ENCODE results near the gene KDM4B.
"Not testable (repeated sequence)": the region's sequence is repeated elsewhere in the genome, so short reads cannot be mapped to it uniquely, and the experiment has no call there.

Gene KDM4B

DNA sequence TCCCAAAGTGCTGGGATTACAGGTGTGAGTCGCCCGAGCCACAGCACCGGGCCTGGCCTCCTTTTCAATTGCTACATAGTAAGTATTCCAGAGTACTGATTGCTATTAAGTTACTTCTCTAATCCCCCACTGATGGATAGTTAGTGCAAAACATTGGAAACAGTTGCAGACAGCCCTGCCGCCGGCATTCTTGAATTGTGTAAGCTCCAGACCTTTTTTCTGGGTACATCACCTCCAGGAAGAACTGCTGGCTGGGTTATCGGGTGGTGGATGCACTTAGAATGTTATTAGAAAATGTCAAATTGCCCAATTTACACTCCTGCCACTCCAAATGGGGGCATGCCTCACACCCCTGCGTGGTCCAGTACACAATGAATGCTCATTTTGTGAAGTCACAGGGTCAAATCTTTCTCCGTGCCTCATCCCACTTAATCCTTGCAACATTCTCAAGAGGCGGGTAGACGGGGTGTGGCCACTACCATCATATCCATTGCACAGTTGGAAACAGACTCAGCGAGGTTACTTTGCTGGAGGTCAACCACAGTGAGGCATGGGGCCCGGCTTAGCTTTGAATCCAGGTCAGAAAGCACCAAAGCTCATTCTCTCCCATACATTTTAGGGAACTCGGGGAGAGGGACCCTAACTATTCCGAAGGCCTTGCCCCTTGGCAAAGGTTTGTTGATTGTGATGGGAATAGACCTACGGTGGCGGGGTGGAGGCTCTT lies 1.0 kb upstream of the KDM4B start:
- DNase-seq (ENCODE audit: low read depth in 2 of 2) = no peak

GRCh38 chr19:4969292-4969771 lies 419 bp downstream of the KDM4B start:
- no peak for DNase-seq (ENCODE audit: low read depth in 2 of 2)

DNA sequence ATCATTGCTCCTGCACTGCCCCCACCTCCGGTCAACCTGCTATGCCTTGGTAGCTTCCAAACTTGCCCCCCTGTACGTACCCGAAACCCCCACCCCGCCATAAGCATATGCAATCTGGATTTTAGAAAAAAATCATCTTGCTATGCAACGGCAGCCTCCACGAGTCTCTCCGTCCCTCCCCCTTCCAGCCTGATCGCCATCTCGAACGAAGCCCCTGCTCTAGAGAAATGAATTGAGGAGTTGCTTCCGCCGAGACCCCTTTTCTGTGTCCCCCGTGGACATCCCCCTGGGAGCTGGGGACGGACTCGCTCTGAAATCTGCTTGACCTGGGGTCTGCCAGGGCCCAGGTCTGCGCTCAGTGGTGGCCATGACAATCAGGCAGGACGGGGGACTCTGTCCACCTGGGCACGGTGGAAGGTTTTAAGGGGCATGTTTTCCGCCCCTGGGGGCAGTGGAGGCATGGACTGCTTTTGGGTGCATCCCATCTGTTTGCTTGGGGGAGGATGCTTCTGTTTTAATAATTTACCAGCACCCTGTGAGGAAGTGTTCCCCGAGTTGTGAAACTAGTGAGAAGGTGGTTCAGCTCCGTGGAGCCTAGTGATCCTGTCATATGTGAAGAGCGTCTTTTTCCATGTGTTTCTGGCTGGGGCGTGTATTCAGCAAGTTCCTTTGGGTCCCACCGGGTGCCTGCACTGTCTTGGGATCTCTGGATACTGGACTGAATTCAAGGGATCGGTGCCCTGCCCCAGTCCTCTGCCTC lies 1.0 kb downstream of the KDM4B start:
- no peak for DNase-seq (ENCODE audit: low read depth in 2 of 2)

DNA sequence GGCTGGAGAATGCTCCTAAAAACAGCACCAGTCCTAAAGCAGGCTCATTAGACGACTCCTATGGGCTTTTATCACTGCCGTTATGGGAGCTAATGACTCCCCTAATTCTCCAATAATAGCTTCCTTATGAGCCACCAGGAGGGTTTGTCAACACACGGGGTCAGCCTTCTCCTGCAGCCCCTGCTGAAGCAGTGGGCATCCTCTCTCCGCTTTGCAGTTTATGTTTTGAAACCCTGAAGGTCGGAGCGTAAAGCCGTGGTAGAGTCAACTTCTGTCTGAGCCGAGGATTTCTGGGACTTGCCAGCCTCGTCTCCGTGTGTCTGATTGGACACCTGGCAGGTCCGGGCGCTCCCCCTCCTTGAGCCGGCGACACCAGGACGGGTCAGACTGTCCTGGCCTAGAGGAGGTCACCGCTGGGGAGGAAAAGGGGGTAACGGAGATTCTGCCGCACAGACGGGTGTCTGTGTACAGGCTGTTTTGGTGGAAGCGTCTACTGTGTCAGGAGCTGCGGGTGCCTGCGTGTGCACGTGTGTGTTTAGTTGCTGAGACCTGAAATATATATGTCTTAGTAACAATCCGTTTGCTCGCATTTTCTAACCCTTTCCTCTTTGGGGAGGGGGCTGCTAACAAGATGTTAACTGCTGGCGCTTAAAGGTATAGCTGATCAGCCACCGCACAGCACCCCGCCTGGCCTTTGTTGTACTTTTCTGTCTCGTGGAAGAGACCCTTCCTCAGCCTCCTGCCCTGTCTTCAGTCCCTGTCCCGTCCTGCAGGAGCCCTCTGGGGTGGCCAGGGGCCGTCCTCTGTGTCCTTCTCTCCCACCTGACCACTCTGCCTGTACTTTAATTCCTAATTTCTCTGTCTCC lies 1.9 kb downstream of the KDM4B start:
- no peak for DNase-seq (ENCODE audit: low read depth in 2 of 2)

DNA sequence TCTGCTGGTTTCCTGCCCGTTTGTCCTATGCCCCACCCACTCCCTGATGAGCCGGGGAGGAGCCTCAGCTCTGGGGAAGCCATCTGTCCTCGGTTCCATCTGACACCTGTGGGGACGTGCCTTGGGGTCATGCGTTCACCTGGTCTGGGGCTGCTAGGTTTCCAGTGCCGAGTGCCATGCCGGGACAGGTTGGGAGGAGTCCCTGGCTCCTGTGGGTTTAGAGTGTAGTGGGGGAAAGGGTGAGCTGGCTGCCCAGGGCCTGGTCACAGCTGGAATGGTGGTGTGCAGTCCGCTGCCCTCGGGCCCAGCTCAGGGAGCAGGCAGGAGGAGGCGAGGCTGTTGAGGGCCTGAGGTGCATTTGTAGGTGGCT lies 2.5 kb downstream of the KDM4B start:
- no peak for DNase-seq (ENCODE audit: low read depth in 2 of 2)

DNA sequence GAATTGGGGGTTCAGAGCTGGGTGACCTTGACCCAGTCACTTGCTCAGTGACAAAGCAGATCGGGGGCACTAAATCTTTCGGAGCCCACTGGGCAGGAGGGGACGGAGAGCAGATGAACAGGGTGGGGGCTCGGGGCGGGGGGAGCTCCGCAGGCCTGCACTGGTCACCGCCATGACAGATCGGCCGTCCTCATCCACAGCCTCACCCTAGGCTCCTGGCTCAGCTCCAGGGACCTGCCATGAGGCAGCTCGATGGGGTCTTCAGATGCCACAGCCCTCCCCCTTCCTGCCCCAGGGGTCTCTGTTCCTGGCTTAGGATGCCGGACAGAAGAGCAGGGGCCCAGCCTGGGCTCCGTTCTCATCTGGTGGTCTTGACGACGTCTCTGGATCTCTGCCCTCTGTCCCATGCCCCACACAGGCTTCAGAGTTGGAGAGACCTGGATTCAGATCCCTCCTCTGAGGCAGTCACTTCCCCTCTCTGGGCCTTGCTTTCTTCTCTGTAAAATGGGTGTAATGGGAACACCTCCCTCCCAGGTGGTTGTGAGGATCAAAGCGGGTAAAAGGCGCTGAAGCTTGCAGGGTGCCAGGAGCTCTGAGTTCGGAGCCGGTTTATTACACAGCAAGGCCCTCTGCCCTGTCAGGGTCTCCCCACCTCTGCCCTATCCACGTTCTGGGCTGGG lies 3.0 kb downstream of the KDM4B start:
- no peak for DNase-seq (ENCODE audit: low read depth in 2 of 2)

DNA sequence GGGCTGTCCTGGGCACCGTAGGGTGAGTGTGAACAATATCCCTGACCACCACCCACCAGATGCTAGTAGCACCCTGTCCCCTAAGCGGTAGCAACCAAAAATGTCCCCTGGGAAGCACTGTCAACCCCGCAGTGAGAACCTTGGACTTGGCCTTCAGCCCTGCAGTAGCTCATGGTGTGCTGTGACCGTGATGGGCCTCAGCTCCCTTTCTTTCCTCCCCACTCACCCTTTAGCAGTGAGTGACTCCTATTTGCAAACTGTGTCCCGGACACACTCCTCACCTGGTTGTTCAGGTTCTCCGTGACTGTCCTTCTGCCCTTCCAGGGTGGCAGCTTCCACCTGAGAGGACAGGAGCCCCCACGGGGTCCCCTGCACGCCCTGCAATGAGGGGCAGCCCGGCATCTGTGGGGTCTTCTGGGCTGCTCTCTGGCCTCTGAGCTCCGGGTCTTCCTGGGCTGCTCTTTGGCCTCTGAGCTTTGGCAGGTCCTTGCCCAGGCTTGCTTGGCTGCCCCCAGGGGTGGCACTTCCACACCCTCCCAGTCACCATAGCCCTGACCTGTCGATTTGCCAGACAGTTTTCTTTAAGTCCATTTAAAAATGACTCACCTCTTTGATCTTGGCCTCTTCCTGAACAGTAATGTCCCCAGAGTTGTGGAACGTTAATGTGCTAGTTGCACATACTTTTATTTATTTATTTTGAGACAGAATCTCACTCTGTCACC lies 3.8 kb downstream of the KDM4B start:
- DNase-seq (ENCODE audit: low read depth in 2 of 2) = no peak

GRCh38 chr19:4974880-4975469 lies 6.1 kb downstream of the KDM4B start:
- DNase-seq (ENCODE audit: low read depth in 2 of 2) = no peak

DNA sequence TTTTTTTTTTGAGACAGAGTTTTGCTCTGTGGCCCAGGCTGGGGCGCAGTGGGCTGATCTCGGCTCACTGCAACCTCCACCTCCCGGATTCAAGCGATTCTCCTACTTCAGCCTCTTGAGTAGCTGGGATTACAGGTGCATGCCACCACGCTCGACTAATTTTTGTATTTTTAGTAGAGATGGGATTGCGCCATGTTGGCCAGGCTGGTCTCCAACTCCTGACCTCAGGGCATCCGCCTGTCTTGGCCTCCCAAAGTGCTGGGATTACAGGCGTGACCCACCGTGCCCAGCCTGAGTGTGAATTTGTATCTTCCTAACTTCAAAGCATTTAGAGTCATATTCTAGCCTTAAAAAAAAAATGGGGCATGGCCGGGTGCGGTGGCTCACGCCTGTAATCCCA lies 6.7 kb downstream of the KDM4B start:
- DNase-seq (ENCODE audit: low read depth in 2 of 2) = not testable (repeated sequence)

GRCh38 chr19:4976401-4977298 lies 7.7 kb downstream of the KDM4B start:
- DNase-seq (ENCODE audit: low read depth in 2 of 2) = no peak

DNA sequence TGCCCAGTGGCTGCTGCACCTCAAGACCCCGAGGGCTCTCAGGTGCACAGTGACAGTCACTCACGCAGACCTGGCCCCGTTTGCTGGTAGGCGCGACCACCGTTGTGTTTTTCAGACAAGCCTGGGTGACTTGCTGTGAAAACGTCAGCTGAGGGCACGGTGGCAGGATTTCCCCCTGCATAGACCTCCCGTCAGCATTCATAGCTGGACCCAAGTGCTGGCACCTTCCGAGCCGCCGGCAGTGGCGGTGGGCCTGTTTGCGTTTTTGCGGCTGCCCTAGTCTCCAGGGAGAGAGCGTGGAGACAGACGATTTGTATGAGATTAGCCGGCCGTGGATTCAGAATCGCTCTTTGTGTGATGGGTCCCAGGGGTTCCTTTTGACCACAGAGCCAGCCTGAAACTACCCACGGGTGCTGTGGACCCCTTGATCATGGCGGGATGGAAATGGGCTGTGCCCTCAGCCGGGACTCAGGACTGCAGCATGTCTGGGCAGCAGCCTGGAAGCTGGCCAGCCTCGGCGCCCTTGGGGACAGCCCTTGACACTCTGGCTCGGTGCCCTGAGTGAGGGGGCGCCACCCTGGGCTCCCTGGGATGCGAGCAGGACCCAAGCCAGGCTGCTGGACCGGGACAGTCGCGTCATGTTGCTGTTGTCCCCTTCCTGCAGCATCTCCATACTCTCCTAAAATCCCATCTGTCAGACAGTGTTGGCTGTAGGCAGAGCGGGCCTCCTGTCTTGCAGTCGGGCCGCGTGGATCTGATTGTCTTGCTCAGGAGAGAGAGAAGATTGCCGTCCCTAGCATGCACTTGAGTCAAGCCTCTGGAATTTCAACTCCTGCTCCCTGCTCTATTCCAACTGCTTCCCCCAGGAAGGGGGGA lies 8.6 kb downstream of the KDM4B start:
- DNase-seq (ENCODE audit: low read depth in 2 of 2) = no peak

DNA sequence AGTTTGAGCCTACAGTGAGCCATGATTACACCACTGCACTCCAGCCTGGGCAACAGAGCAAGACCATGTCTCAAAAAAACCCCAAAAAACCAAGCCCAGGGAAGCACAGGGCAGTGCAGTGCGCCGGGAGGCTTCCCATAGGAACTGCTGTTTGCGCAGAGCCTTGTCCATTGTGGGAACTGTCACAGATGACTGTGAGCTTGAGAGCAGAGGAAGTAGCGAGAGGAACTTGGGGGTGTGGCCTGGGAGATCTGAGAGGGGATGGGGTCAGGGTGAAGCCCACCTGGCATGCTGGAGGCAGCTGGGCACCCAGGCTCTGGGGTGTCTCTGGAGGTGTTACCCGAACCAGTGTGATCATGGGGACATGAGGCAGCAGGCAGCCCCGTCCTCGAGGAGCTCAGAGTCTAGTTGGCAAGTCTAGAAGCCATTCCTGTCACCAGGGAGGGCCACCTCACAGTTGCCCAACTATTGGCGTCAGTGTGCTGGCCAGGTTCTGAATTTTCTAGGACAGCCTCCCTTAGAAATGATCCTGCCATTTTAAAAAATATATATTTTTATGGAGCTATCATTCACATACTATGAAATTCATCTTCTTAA lies 10.4 kb downstream of the KDM4B start:
- no peak for DNase-seq (ENCODE audit: low read depth in 2 of 2)

- no peak for DNase-seq (ENCODE audit: low read depth in 2 of 2)
Observed at GRCh38 chr19:4980067-4980466, 11.2 kb downstream of the KDM4B start.

GRCh38 chr19:4980838-4981680 lies 12.1 kb downstream of the KDM4B start:
- no peak for DNase-seq (ENCODE audit: low read depth in 2 of 2)

GRCh38 chr19:4981681-4981958 lies 12.7 kb downstream of the KDM4B start:
- no peak for DNase-seq (ENCODE audit: low read depth in 2 of 2)

DNA sequence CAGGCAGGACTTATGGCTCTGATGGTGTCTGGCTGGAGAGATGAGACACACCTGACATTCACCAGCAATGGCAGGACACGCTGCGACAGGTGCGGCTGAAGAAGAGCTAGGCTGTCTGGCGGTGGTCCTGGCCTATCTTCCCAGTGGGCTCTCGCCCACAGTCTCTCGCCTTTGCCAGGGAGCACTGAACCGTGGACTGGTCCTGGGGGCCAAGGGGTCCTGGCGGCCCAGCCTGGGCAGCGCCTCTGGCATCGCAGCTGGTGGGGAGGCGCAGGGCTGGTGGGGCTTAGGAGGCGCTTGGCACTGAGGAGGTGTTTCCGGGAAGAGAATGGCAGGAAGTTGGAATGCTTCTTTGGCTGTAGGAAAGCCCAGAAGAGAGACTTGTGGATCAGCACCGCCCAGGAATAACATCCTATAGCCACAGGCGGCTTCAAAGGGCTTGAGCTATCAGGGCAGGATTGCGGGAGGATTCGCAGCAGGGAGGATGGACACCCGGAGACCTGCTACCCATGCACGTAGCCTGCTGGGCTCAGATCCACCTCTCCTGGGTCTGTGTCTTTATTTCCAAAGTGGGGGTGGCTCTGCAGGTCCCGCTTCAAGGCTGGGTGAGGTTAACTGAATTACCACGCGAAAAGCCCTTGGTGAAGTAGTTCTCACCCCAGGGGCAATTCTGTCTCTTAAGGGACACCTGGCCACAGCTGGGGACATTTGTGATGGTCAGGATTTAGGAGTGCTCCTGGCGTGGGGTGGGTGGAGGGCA lies 14.6 kb downstream of the KDM4B start:
- no peak for DNase-seq (ENCODE audit: low read depth in 2 of 2)

DNA sequence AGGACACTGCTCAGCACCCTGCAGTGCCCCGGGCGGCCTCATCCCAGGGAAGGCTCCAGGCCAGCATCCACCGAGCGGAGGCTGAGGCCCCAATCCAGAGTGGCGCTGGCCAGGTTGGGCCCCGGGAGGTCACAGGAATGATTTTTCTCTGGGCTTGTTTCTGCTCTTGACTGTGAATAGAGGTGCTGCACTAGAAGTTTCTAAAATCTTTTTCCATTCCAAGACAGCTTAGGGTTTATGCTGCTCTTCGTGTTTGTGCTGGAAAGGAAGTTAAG lies 15.1 kb downstream of the KDM4B start:
- no peak for DNase-seq (ENCODE audit: low read depth in 2 of 2)

Data from stimulated activated CD4-positive, alpha-beta T cell treated with anti-CD3 and anti-CD28 coated beads, Interleukin-4, amount 100 ng/mL, for 48 hours (primary cell).